CD4-positive, alpha-beta T cell treated with Interleukin-21 for 1 hour (primary cell): ENCODE results near the gene UBL4A.
A peak's percentile ranks its signal among the peaks of the same experiment; 100 is the strongest.

Source experiments
- DNase-seq: peaks from one replicate; pipeline ENCODE4 v3.0.0-alpha.2; 2020

The UBL4A gene

GRCh38 chrX:154486396-154487207, at the start of gene UBL4A:
Gene UBL4A (minus strand): TSS chrX:154486615. CDS start chrX:154486584, 31 bp downstream.
- peak; percentile 64 for DNase-seq

- DNase-seq = no peak
Observed at GRCh38 chrX:154535892-154536291, 49.5 kb upstream of the UBL4A start.

- peak; percentile 87 for DNase-seq
Observed at GRCh38 chrX:154534526-154535322, 48.3 kb upstream of the UBL4A start.

GRCh38 chrX:154532690-154533089, 46.3 kb upstream of the UBL4A start:
- no peak for DNase-seq

- DNase-seq = no peak
Observed at GRCh38 chrX:154531626-154532025, 45.2 kb upstream of the UBL4A start.

- no peak for DNase-seq
Observed at GRCh38 chrX:154530286-154530685, 43.9 kb upstream of the UBL4A start.

- DNase-seq = no peak
Observed at GRCh38 chrX:154529206-154529612, 42.8 kb upstream of the UBL4A start.

- DNase-seq = peak; percentile 67
Observed at GRCh38 chrX:154526901-154527675, 40.7 kb upstream of the UBL4A start.

GRCh38 chrX:154525606-154526490, 39.4 kb upstream of the UBL4A start:
- no peak for DNase-seq

GRCh38 chrX:154519389-154519788, 33.0 kb upstream of the UBL4A start:
- DNase-seq = no peak

- DNase-seq = no peak
Observed at GRCh38 chrX:154517101-154517781, 30.8 kb upstream of the UBL4A start.

- DNase-seq = peak; percentile 35
Observed at GRCh38 chrX:154516656-154517100, 30.3 kb upstream of the UBL4A start.

GRCh38 chrX:154515966-154516655, 29.7 kb upstream of the UBL4A start, which contains the start of gene FAM3A:
Gene FAM3A (minus strand): TSS chrX:154516232. CDS start chrX:154515772, 460 bp downstream.
- peak; percentile 94 for DNase-seq

- peak; percentile 44 for DNase-seq
Observed at GRCh38 chrX:154515090-154515965, 28.9 kb upstream of the UBL4A start.

GRCh38 chrX:154513716-154514115, 27.3 kb upstream of the UBL4A start:
- no peak for DNase-seq

GRCh38 chrX:154512879-154513553, 26.6 kb upstream of the UBL4A start:
- no peak for DNase-seq

GRCh38 chrX:154511761-154512160, 25.3 kb upstream of the UBL4A start:
- no peak for DNase-seq

GRCh38 chrX:154509455-154509854, 23.0 kb upstream of the UBL4A start:
- DNase-seq = no peak

- DNase-seq = no peak
Observed at GRCh38 chrX:154508384-154508745, 21.9 kb upstream of the UBL4A start.
